GM21447 (cell line): ENCODE measurements around the gene ZNF580.

Experiments used
- ATAC-seq: cut with Tn5 transposase; IDR thresholded peaks from one replicate; pipeline ENCODE4 v1.9.1; 2021; ENCODE audit not compliant: unreplicated experiment

The ZNF580 gene

DNA sequence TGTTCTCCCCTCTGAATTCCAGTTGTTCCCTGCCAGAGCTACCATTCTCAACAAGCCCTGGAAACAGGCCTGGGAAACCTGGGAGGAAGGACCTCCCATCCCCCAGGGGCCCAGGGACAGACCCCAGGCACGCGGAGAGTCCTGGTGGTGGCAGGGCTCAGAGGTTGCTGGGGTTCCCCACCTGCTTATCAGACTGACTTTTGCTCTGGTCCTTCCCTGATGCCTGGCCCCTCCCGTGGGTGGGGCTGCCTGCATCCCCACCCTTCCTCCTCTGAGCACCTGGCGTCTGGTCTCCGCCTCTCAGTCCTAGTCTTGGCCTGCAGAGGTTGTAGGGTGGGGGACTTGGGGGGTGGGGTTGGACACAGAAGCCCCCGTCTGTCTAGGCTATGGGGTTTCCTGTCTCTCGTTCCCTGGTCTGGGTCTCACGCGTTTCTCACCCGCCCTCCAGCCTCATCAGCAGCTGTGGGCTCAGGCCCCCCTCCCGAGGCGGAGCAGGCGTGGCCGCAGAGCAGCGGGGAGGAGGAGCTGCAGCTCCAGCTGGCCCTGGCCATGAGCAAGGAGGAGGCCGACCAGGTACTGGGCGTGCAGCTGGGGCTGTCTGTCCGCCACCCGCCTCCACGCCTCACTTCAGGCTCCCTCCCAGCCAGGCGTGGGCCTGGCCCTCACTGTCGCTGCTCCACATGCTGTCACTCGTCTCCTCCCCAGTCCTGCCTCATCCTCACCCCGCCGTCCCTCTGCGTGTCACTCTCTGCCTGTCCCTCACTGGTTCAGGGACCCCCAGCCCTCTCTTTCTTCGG lies 47.8 kb downstream of the ZNF580 start:
- no peak for ATAC-seq

GRCh38 chr19:55689411-55690108 lies 48.8 kb downstream of the ZNF580 start:
- ATAC-seq, result no peak

DNA sequence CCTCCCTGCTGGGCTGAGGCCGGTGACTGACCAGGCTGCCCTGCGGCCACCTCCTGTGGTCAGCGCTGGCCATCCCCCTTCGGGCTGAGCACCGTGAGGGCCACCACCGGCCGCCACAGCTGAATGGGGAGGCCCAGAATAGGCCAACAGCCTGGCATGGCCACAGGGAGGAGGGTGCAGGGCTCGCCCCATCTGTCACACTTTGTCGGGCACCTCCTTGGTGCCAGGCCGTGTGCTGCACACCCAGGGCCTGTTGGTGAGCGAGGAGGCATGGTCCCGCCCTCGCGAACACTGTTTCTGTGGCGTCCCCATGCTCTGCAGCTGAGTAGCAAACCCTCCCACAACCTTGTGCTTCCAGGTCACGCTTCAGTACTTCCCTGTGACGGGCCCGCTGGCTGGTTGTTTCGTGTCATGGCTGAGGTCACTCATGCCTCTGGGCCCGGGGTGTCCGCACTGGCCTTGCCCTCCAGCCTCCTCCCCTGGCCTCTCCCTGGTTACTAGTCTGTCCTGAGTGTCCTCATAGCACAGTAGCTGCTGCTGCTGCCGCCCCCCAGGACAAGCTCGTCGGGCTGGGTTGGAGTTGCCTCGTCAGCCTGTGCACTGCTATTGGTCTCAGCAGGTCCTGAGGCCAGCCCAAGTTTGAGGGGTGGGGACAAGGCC lies 49.4 kb downstream of the ZNF580 start:
- ATAC-seq, result no peak

GRCh38 chr19:55690769-55691545 lies 50.2 kb downstream of the ZNF580 start:
- no peak for ATAC-seq

GRCh38 chr19:55691561-55692481 lies 51.0 kb downstream of the ZNF580 start:
- no peak for ATAC-seq

DNA sequence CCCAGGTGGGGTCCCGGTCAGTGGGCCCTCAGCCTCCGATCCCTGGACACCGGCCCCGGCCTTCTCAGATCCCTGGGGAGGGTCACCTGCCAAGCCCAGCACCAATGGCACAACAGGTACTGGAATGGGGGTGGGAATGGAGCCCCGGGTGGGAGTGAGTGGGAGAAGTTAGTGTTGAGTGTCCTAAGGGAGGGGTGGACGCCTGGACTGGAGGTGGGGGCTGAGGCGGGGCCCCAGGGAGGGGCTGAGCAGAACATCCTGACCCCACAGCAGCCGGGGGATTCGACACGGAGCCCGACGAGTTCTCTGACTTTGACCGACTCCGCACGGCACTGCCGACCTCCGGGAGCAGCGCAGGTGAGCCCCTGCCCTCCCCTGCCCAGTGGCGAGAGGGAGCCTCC lies 51.9 kb downstream of the ZNF580 start:
- ATAC-seq, result no peak
